GM19455 (cell line): Measurements from ENCODE around the gene VAMP7.
"Not testable (repeated sequence)": the region's sequence is repeated elsewhere in the genome, so short reads cannot be mapped to it uniquely, and the experiment has no call there.

Experiments
- ATAC-seq: cut with Tn5 transposase; IDR thresholded peaks from one replicate; pipeline ENCODE4 v1.9.1; 2021; ENCODE audit not compliant: unreplicated experiment

VAMP7 gene

GRCh38 chrX:155900765-155901164, 19.6 kb downstream of the VAMP7 start:
- ATAC-seq = no peak

- not testable (repeated sequence) for ATAC-seq
Measured at GRCh38 chrX:155907661-155908060, 26.5 kb downstream of the VAMP7 start.

GRCh38 chrX:155923200-155923599, 42.1 kb downstream of the VAMP7 start:
- no peak for ATAC-seq

DNA sequence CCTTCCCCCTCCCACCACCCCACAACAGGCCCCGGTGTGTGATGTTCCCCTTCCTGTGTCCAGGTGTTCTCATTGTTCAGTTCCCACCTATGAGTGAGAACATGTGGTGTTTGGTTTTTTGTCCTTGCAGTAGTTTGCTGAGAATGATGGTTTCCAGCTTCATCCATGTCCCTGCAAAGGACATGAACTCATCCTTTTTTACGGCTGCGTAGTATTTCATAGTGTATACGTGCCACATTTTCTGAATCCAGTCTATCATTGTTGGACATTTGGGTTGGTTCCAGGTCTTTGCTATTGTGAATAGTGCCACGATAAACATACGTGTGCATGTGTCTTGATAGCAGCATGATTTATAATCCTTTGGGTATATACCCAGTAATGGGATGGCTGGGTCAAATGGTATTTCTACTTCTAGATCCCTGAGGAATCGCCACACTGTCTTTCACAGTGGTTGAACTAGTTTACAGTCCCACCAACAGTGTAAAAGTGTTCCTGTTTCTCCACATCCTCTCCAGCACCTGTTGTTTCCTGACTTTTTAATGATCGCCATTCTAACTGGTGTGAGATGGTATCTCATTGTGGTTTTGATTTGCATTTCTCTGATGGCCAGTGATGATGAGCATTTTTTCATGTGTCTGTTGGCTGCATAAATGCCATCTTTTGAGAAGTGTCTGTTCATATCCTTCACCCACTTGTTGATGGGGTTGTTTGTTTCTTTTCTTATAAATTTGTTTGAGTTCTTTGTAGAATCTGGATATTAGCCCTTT, 49.9 kb downstream of the VAMP7 start:
- not testable (repeated sequence) for ATAC-seq

GRCh38 chrX:155938132-155938531, 57.0 kb downstream of the VAMP7 start:
- ATAC-seq = no peak

GRCh38 chrX:155949098-155949497, 68.0 kb downstream of the VAMP7 start:
- no peak for ATAC-seq

DNA sequence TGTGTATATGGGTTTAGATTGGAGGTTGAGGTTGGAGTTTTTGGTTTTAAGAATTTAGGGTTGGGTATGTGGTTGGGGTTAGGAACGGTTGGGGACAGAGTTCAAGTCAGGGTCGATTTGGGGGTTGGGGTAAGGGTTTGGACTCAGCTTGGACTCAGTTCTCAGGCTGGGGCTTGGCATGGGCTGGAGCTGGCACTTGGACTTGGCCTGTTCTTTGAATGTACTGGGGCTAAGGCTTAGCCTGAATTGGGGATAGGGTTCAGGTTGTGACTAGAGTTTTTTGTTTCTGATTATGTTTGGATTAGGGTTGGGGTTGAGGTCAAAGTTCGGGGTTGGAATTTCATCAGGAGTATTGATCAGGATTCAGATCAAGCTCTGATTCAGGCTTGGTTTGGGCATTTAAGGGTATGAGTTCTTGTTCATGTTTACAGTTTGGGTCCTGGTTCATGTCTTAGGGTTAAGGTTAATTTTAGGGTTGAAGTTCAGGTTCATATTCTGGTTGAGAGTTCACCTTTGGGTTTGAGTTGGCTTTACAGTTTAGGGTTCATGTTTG, 70.2 kb downstream of the VAMP7 start:
- no peak for ATAC-seq

DNA sequence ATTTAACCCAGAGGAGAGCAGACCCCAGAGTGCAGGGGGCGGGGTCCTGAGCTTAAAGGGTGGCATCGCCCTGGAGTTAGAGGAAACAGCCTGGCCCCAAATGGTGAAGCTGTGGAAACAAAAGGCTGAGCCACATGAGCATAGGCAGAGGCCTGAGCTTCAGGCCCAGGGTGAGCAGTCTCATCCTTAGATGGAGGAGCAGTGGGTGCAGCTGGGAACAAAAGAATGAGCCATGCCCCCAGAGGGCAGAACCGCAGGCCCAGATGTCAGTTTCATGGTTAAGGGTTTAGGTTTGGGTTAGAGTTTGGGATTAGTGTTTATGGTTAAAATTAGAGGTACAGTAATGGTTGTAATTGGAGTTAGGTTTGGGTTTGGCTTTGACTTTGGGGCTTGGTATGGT, 71.9 kb downstream of the VAMP7 start:
- ATAC-seq = no peak

- ATAC-seq = no peak
Measured at GRCh38 chrX:155954793-155955192, 73.6 kb downstream of the VAMP7 start.

DNA sequence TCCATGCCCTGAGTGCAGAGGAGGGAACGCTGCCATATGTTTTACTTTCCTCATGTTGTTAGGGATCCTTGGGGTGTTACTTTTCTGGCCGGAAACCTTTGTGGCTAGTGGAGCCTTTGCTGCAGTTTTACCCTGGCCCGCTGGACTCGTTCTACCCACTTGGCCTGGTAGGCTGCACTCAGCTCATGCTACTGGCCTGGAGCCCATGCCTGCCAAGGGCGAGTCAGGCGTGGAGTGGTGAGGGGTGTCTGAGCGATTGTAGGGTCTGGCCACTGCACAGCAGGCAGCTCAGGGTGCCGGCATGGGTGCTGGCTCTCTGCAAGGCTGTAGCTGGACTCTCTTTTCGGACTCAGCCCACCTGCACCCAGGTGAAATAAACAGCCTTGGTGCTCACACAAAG, 75.0 kb downstream of the VAMP7 start:
- no peak for ATAC-seq

- ATAC-seq = no peak
Measured at GRCh38 chrX:155956649-155957048, 75.5 kb downstream of the VAMP7 start.

DNA sequence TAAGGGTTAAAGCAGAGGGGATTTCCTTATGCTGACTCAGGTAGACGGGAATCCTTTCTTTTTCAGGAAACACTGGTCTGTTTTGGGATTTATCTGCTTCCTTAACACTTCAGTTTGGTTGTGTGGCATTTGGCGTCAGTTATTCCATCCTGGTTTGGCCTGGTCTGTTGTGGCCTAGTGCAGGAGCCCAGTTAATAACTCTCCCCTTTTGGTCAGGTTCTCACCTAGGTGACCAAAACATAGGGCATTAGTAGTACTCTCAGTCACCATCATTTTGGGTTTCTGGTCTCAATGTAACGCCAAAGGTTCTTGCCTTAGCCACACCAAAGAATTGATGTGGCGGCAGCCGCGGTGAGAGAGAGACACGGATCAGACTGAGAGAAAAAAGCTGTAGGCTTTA, 76.7 kb downstream of the VAMP7 start:
- no peak for ATAC-seq

GRCh38 chrX:155959018-155959587, 78.0 kb downstream of the VAMP7 start:
- no peak for ATAC-seq

- no peak for ATAC-seq
Measured at GRCh38 chrX:155962906-155963305, 81.8 kb downstream of the VAMP7 start.

- ATAC-seq = no peak
Measured at GRCh38 chrX:155966876-155967275, 85.7 kb downstream of the VAMP7 start.

GRCh38 chrX:155967653-155968325, 86.6 kb downstream of the VAMP7 start:
- ATAC-seq = no peak

DNA sequence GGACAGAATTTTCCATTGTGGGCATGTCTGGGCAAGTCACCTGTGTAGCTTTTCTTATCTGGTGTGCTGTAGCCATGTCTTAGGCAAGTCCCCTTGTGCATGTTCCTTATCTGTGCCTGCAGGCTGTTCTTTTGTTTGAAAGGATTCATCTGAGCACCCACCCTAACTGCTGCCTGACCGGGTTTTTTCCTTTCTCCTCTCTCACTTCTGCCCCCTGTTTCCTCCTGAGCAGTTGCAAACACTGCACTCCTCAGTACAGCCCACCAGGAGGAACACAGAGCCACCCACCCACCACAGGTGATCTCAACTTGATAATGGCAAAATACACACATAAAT, 87.1 kb downstream of the VAMP7 start:
- no peak for ATAC-seq

GRCh38 chrX:155968791-155969190, 87.6 kb downstream of the VAMP7 start:
- ATAC-seq = no peak

DNA sequence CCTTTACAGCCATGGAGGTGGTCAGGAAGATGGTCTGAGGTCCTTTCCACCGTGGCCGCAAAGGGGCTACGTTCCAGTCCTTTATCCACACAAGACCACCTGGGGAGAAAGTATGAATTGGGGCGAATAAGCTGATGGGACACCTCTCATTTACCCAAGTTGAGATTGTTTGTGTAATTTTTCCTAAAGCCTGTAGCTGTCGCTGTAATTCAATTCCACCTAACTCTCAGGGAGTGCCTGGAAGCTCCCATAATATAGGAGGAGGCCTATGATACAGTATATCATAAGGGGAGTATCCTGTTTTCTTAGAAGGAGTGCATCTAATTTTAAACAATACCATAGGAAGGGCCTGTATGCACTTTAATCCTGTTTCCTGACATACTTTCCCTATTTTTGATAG, 90.5 kb downstream of the VAMP7 start:
- not testable (repeated sequence) for ATAC-seq

- ATAC-seq = not testable (repeated sequence)
Measured at GRCh38 chrX:155972241-155972640, 91.1 kb downstream of the VAMP7 start.

- ATAC-seq = no peak
Measured at GRCh38 chrX:155983326-155983725, 102.2 kb downstream of the VAMP7 start.

- no peak for ATAC-seq
Measured at GRCh38 chrX:155985208-155985607, 104.1 kb downstream of the VAMP7 start.
